Stomach (tissue), 4 donors: Measurements from ENCODE around the gene MBD3L3.
"Not testable (repeated sequence)": the region's sequence is repeated elsewhere in the genome, so short reads cannot be mapped to it uniquely, and the experiment has no call there.

ENCODE experiments used
- EP300 ChIP-seq: sonication (generic); formaldehyde crosslinking; IDR thresholded peaks from one replicate; pipeline ENCODE4 v1.6.1; 2017; ENCODE audit warnings: antibody characterized with exemption
- POLR2A ChIP-seq, 4 donors: fragments of 450-650 bp; IDR thresholded peaks; one replicate each; pipeline ENCODE4 v1.6.1; 2016; ENCODE audit warnings: antibody characterized with exemption in 4 of 4, control low read depth in 2 of 4, mild to moderate bottlenecking in 1 of 4, moderate library complexity in 1 of 4
- TF ChIP-seq, protein P1 (sequence below), 7 experiments: fragments of 450-650 bp in 4 of 7; fragments of 200-600 bp in 3 of 7; sonication (generic) in 3 of 7; IDR thresholded peaks; one replicate each; pipeline ENCODE4 v1.5.1; 2016 to 2019; ENCODE audit warnings: antibody characterized with exemption in 7 of 7, control low read depth in 2 of 7, mild to moderate bottlenecking in 1 of 7

DNA sequence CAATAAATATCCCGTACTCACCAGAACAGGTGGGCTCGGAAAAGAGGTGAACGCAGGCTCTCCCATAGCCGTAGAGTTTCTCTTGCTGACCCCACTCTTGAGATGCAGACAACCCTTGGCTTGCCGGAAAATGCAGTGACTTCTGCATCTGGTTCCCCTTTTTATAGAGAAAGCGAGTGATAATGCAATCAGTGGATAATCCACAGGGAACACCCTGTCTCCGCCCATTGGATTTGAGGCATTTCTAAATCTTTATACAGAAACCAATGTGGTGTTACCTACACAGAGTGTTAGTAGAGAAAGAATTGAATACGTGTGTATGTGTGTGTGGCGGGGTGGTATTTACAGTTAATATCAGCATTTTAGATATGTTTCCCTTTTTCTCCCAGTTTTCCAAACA is 18.4 kb downstream of the MBD3L3 start, which contains the start of gene MBD3L4:
- TF ChIP-seq, protein P1, sequence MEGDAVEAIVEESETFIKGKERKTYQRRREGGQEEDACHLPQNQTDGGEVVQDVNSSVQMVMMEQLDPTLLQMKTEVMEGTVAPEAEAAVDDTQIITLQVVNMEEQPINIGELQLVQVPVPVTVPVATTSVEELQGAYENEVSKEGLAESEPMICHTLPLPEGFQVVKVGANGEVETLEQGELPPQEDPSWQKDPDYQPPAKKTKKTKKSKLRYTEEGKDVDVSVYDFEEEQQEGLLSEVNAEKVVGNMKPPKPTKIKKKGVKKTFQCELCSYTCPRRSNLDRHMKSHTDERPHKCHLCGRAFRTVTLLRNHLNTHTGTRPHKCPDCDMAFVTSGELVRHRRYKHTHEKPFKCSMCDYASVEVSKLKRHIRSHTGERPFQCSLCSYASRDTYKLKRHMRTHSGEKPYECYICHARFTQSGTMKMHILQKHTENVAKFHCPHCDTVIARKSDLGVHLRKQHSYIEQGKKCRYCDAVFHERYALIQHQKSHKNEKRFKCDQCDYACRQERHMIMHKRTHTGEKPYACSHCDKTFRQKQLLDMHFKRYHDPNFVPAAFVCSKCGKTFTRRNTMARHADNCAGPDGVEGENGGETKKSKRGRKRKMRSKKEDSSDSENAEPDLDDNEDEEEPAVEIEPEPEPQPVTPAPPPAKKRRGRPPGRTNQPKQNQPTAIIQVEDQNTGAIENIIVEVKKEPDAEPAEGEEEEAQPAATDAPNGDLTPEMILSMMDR (IDR thresholded peaks at IDR 0.05), result not testable (repeated sequence)
- TF ChIP-seq POLR2A (IDR thresholded peaks at IDR 0.05); EP300: not testable (repeated sequence)
